Mesenchymal stem cell (in vitro differentiated cells and primary cell): Measurements from ENCODE around the gene ABHD5.
A peak's percentile ranks its signal among the peaks of the same experiment; 100 is the strongest.

Experiments
- DNase-seq: peaks from one replicate; pipeline ENCODE4 v3.0.0-alpha.2; 2013
- H2AFZ ChIP-seq: one replicate; pipeline ENCODE4 v1.6.1; 2013; ENCODE audit warnings: low read depth, mild to moderate bottlenecking, control low read depth, inconsistent platforms, low read length, moderate library complexity
- H2AK5ac ChIP-seq: 2 replicates; pipeline ENCODE4 v1.6.1; 2013; ENCODE audit warnings: low read length, moderate library complexity, mild to moderate bottlenecking, inconsistent platforms; ENCODE audit not compliant: severe bottlenecking
- H2BK120ac ChIP-seq: one replicate; pipeline ENCODE4 v1.6.1; 2013; ENCODE audit warnings: low read depth, mild to moderate bottlenecking, inconsistent platforms, low read length, moderate library complexity
- H2BK12ac ChIP-seq, 2 experiments: one replicate each; pipeline ENCODE4 v1.6.1; 2013; ENCODE audit warnings: inconsistent platforms in 2 of 2, low read length in 2 of 2, mild to moderate bottlenecking in 2 of 2, moderate library complexity in 2 of 2, control low read depth in 1 of 2
- H2BK15ac ChIP-seq: one replicate; pipeline ENCODE4 v1.6.1; 2013; ENCODE audit warnings: mild to moderate bottlenecking, low read depth, inconsistent platforms; ENCODE audit not compliant: poor library complexity, severe bottlenecking
- H2BK5ac ChIP-seq: 2 replicates; pipeline ENCODE4 v1.6.1; 2013; ENCODE audit warnings: low read depth, mild to moderate bottlenecking, low read length, control low read depth, inconsistent platforms; ENCODE audit not compliant: poor library complexity, severe bottlenecking
- H3K14ac ChIP-seq, 2 experiments: one replicate each; pipeline ENCODE4 v1.6.1; 2013; ENCODE audit warnings: inconsistent platforms in 2 of 2, low read length in 2 of 2, control low read depth in 1 of 2, mild to moderate bottlenecking in 1 of 2, moderate library complexity in 1 of 2
- H3K18ac ChIP-seq, 2 experiments: one replicate each; pipeline ENCODE4 v1.6.1; 2013; ENCODE audit warnings: inconsistent platforms in 2 of 2, low read length in 2 of 2, control low read depth in 1 of 2, low read depth in 1 of 2, mild to moderate bottlenecking in 1 of 2
- H3K23ac ChIP-seq, 2 experiments: one replicate each; pipeline ENCODE4 v1.6.1; 2013; ENCODE audit warnings: inconsistent platforms in 2 of 2, low read length in 2 of 2, mild to moderate bottlenecking in 2 of 2, moderate library complexity in 2 of 2, control low read depth in 1 of 2
- H3K27ac ChIP-seq: 2 replicates; pipeline ENCODE4 v1.5.1; 2013; ENCODE audit warnings: mild to moderate bottlenecking, moderate library complexity, low read length, control low read depth, inconsistent platforms; ENCODE audit not compliant: poor library complexity, severe bottlenecking
- H3K27me3 ChIP-seq, 2 experiments: 2 replicates each; pipeline versions ENCODE4 v1.6.1 to v1.7.0; 2013; ENCODE audit warnings: low read length in 2 of 2, mild to moderate bottlenecking in 2 of 2, moderate library complexity in 2 of 2, control low read depth in 1 of 2, inconsistent platforms in 1 of 2; ENCODE audit not compliant: control insufficient read depth in 1 of 2, insufficient read depth in 1 of 2
- H3K36me3 ChIP-seq, 2 experiments: 2 replicates each; pipeline versions ENCODE4 v1.6.1 to v1.7.0; 2013; ENCODE audit warnings: low read length in 2 of 2, control low read depth in 1 of 2, inconsistent platforms in 1 of 2, low read depth in 1 of 2, mild to moderate bottlenecking in 1 of 2; ENCODE audit not compliant: insufficient read depth in 2 of 2, control insufficient read depth in 1 of 2
- H3K4ac ChIP-seq, 2 experiments: one replicate each; pipeline ENCODE4 v1.6.1; 2013; ENCODE audit warnings: inconsistent platforms in 2 of 2, low read length in 2 of 2, mild to moderate bottlenecking in 2 of 2, moderate library complexity in 2 of 2, control low read depth in 1 of 2, low read depth in 1 of 2
- H3K4me1 ChIP-seq: 2 replicates; pipeline ENCODE4 v1.6.1; 2013; ENCODE audit warnings: low read depth, low read length, control low read depth; ENCODE audit not compliant: control insufficient read depth, insufficient read depth
- H3K4me2 ChIP-seq: 2 replicates; pipeline ENCODE4 v1.6.1; 2013; ENCODE audit warnings: low read length, mild to moderate bottlenecking, inconsistent platforms; ENCODE audit not compliant: poor library complexity, severe bottlenecking
- H3K4me3 ChIP-seq, 2 experiments: 2 replicates each; pipeline versions ENCODE4 v1.5.1 to v1.7.0; 2013; ENCODE audit warnings: low read length in 2 of 2, mild to moderate bottlenecking in 2 of 2, control low read depth in 1 of 2, low read depth in 1 of 2; ENCODE audit not compliant: insufficient read depth in 1 of 2
- H3K79me1 ChIP-seq: replicated peaks from 2 replicates; pipeline ENCODE4 v1.6.1; 2013; ENCODE audit warnings: mild to moderate bottlenecking, control low read depth, low read length, inconsistent platforms; ENCODE audit not compliant: poor library complexity, severe bottlenecking
- H3K9ac ChIP-seq: 2 replicates; pipeline ENCODE4 v1.7.0; 2013; ENCODE audit warnings: mild to moderate bottlenecking, low read length, moderate library complexity
- H3K9me3 ChIP-seq: 2 replicates; pipeline ENCODE4 v1.7.0; 2013; ENCODE audit warnings: mild to moderate bottlenecking, low read length; ENCODE audit not compliant: control insufficient read depth
- H4K8ac ChIP-seq: one replicate; pipeline ENCODE4 v1.6.1; 2013; ENCODE audit warnings: inconsistent platforms, mild to moderate bottlenecking, low read length, moderate library complexity
- H4K91ac ChIP-seq: one replicate; pipeline ENCODE4 v1.6.1; 2013; ENCODE audit warnings: mild to moderate bottlenecking, low read length, inconsistent platforms
- WGBS: methylation state at CpG from one replicate; pipeline ENCODE4 v1.1.7; 2013; ENCODE audit warnings: mixed read lengths; 5-methylcytosine and 5-hydroxymethylcytosine counted together

Gene ABHD5

DNA sequence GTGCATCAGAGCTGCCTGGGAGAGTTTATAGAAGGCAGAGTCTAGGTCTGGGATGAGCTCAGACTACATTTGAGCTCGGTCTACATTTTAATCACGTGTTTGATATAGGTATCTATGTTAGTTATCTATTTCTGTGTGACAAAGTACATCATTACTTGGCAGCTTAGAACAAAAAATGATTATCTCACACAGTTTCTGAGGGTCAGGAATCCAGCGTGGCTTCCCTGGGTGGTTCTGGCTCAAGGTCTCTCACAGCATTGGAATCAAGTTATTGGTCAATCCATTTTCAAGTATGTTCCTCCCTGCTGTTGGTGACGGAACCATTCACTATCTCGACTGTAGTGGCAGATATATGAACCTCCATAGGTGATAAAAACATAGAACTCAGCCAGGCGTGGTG is 71.7 kb downstream of the ABHD5 start:
- Histone ChIP-seq H4K91ac (no peak overlapping the region), H3K27ac (no peak overlapping the region), H3K23ac (no peak overlapping the region), H2BK12ac (no peak overlapping the region), H2BK5ac (no peak overlapping the region), H3K9ac (no peak overlapping the region), H3K4me3 (no peak overlapping the region), H3K9me3 (no peaks in the 10 kb centered on the region), H3K27me3 (no peaks in the 10 kb centered on the region), H3K4me1 (peaks cover 26% of the 10 kb centered on the region), H2AFZ (no peak overlapping the region), H2AK5ac (peak overlapping the region; percentile 63), H3K14ac (no peak overlapping the region), H2BK120ac (no peak overlapping the region), H2BK15ac (no peak overlapping the region), H3K4me2 (no peak overlapping the region), H4K8ac (no peak overlapping the region), H3K79me1 (no peaks in the 10 kb centered on the region), H3K18ac (no peak overlapping the region), H3K36me3 (no peaks in the 10 kb centered on the region), H3K4ac (no peak overlapping the region)
- DNase-seq, result no peak
- WGBS, result 98% methylated on average over 4 of the region's 6 CpGs

DNA sequence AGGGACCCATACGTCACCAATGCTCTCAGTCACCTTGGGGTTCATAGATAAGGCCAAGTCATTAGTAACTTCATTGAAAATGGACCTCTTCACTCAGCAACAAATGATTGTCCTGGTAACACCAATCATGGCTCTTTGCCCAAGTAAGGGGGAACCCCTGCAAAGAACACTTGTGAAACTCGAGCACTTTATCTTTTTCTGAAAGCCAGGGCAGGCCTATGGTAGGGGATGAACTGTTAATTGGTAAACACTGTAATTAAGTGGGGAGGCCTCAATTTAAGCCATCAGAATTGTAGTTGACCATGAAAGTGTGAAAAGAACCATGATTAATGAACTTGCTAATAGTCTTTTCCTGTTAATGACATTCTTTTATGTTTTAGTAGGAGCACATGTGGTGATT is 73.3 kb downstream of the ABHD5 start:
- Histone ChIP-seq H3K27ac (no peak overlapping the region), H2BK5ac (no peak overlapping the region), H4K91ac (no peak overlapping the region), H2BK120ac (no peak overlapping the region), H2AK5ac (no peak overlapping the region), H3K36me3 (no peaks in the 10 kb centered on the region), H4K8ac (no peak overlapping the region), H3K23ac (no peak overlapping the region), H3K27me3 (no peaks in the 10 kb centered on the region), H3K4ac (no peak overlapping the region), H2BK12ac (no peak overlapping the region), H3K9me3 (no peaks in the 10 kb centered on the region), H3K9ac (no peak overlapping the region), H3K14ac (no peak overlapping the region), H3K4me1 (peaks cover 27% of the 10 kb centered on the region), H3K18ac (no peak overlapping the region), H3K79me1 (no peaks in the 10 kb centered on the region), H2AFZ (no peak overlapping the region), H2BK15ac (no peak overlapping the region), H3K4me2 (no peak overlapping the region), H3K4me3 (no peak overlapping the region)
- DNase-seq, result no peak
- WGBS, result 70% methylated on average over 2 of the region's 2 CpGs

GRCh38 chr3:43764471-43764870 is 73.7 kb downstream of the ABHD5 start:
- peak overlapping the region; percentile 41 for H2AK5ac ChIP-seq
- H3K9me3 ChIP-seq, result no peaks in the 10 kb centered on the region
- 90% methylated on average over 2 of the region's 2 CpGs for WGBS
- H3K4ac ChIP-seq, result no peak overlapping the region
- H2BK5ac ChIP-seq, result no peak overlapping the region
- no peak overlapping the region for H3K4me3 ChIP-seq
- H3K18ac ChIP-seq, result peak overlapping the region in 1 of 2 experiments; percentile 28
- no peak overlapping the region for H3K27ac ChIP-seq
- no peak overlapping the region for H3K4me2 ChIP-seq
- no peaks in the 10 kb centered on the region for H3K36me3 ChIP-seq
- no peak overlapping the region for H3K9ac ChIP-seq
- H3K4me1 ChIP-seq, result peaks cover 25% of the 10 kb centered on the region
- no peak overlapping the region for H2BK15ac ChIP-seq
- no peak for DNase-seq
- no peak overlapping the region for H2BK120ac ChIP-seq
- peak overlapping the region; percentile 15 to 29 for H2BK12ac ChIP-seq
- peak overlapping the region; percentile 61 for H4K8ac ChIP-seq
- H3K79me1 ChIP-seq, result no peaks in the 10 kb centered on the region
- peak overlapping the region; percentile 45 for H4K91ac ChIP-seq
- no peak overlapping the region for H3K14ac ChIP-seq
- H3K27me3 ChIP-seq, result no peaks in the 10 kb centered on the region
- no peak overlapping the region for H3K23ac ChIP-seq
- no peak overlapping the region for H2AFZ ChIP-seq

GRCh38 chr3:43765521-43765971 is 74.8 kb downstream of the ABHD5 start:
- H2BK15ac ChIP-seq, result no peak overlapping the region
- no peak overlapping the region for H3K4me3 ChIP-seq
- H3K4me1 ChIP-seq, result peaks cover 30% of the 10 kb centered on the region
- no peak overlapping the region for H4K8ac ChIP-seq
- H2BK120ac ChIP-seq, result no peak overlapping the region
- H4K91ac ChIP-seq, result no peak overlapping the region
- peak; percentile 21 for DNase-seq
- H3K23ac ChIP-seq, result no peak overlapping the region
- H3K18ac ChIP-seq, result no peak overlapping the region
- H2AFZ ChIP-seq, result no peak overlapping the region
- no peak overlapping the region for H2BK5ac ChIP-seq
- no peaks in the 10 kb centered on the region for H3K9me3 ChIP-seq
- no peaks in the 10 kb centered on the region for H3K36me3 ChIP-seq
- H3K27me3 ChIP-seq, result no peaks in the 10 kb centered on the region
- H3K9ac ChIP-seq, result peak overlapping the region; percentile 25
- H3K14ac ChIP-seq, result no peak overlapping the region
- H3K79me1 ChIP-seq, result no peaks in the 10 kb centered on the region
- no peak overlapping the region for H3K4ac ChIP-seq
- no peak overlapping the region for H3K27ac ChIP-seq
- no peak overlapping the region for H2BK12ac ChIP-seq
- peak overlapping the region; percentile 96 for H2AK5ac ChIP-seq
- no peak overlapping the region for H3K4me2 ChIP-seq
- WGBS, result 92% methylated on average over 4 of the region's 4 CpGs
